OCI-LY7 (cell line): Measurements from ENCODE around the gene NPM1. TPM values are rescaled to one million over a fixed set of nuclear protein-coding genes. Genes with fewer than 3 reads are reported as not detected.
A peak's percentile ranks its signal among the peaks of the same experiment; 100 is the strongest.

ENCODE experiments used
- BruUV-seq: library from RNA; stranded (reverse); fragments of 400-500 nt; replicated peaks from 2 replicates; lab custom pipeline; 2021; lab: Mats Ljungman, UMichigan
- CTCF ChIA-PET: fragments of 300-600 bp; sonication (Branson Sonifier 250); formaldehyde crosslinking; loops from one replicate; lab custom pipeline; 2022; ENCODE audit warnings: antibody characterized with exemption; ENCODE audit not compliant: unreplicated experiment; lab: Charles Lee
- POLR2A ChIA-PET: fragments of 300-600 bp; sonication (Branson Sonifier 250); formaldehyde crosslinking; loops from one replicate; lab custom pipeline; 2022; ENCODE audit warnings: antibody characterized with exemption; lab: Charles Lee
- DNase-seq: peaks from one replicate; pipeline ENCODE4 v3.0.0-alpha.2; 2015; ENCODE audit warnings: low spot score
- H2AFZ ChIP-seq: fragments of 200-600 bp; sonication (generic), shearing (Covaris generic); 2 replicates; pipeline ENCODE4 v1.6.1; 2014; ENCODE audit warnings: mild to moderate bottlenecking, antibody characterized with exemption, low read length, moderate library complexity
- H3K27ac ChIP-seq: fragments of 200-600 bp; sonication (generic); 2 replicates; pipeline ENCODE4 v1.5.1; 2014; ENCODE audit warnings: mixed run types, low read depth, mild to moderate bottlenecking, moderate library complexity, low read length, inconsistent platforms; ENCODE audit not compliant: poor library complexity, severe bottlenecking
- H3K36me3 ChIP-seq: fragments of 200-600 bp; sonication (generic); 2 replicates; pipeline ENCODE4 v1.6.1; 2014; ENCODE audit warnings: mild to moderate bottlenecking, antibody characterized with exemption, low read length, moderate library complexity, mixed read lengths; ENCODE audit not compliant: insufficient read depth
- H3K4me1 ChIP-seq: fragments of 200-600 bp; sonication (generic); 2 replicates; pipeline ENCODE4 v1.5.1; 2014; ENCODE audit warnings: mild to moderate bottlenecking, low read length; ENCODE audit not compliant: insufficient read depth, poor library complexity, severe bottlenecking
- H3K4me2 ChIP-seq: fragments of 200-600 bp; sonication (generic); 2 replicates; pipeline ENCODE4 v1.6.1; 2014; ENCODE audit warnings: mild to moderate bottlenecking, low read length
- H3K4me3 ChIP-seq: fragments of 200-600 bp; sonication (generic); 2 replicates; pipeline ENCODE4 v1.5.1; 2014; ENCODE audit warnings: mild to moderate bottlenecking, low read depth, low read length; ENCODE audit not compliant: poor library complexity, severe bottlenecking
- H3K79me2 ChIP-seq: fragments of 200-600 bp; sonication (generic); 2 replicates; pipeline ENCODE4 v1.6.1; 2016; ENCODE audit warnings: low read depth, mild to moderate bottlenecking, low read length, moderate library complexity, mixed read lengths; ENCODE audit not compliant: insufficient read depth
- H3K9me2 ChIP-seq: fragments of 200-600 bp; sonication (generic); 2 replicates; pipeline ENCODE4 v1.6.1; 2016; ENCODE audit warnings: mild to moderate bottlenecking, low read length, mixed read lengths; ENCODE audit not compliant: insufficient read depth
- H3K9me3 ChIP-seq: fragments of 200-600 bp; sonication (generic); 2 replicates; pipeline ENCODE4 v1.6.1; 2014; ENCODE audit warnings: mild to moderate bottlenecking, mixed run types, low read length, mixed read lengths
- H4K20me1 ChIP-seq: fragments of 200-600 bp; sonication (generic); 2 replicates; pipeline ENCODE4 v1.6.1; 2014; ENCODE audit warnings: mild to moderate bottlenecking, antibody characterized with exemption, low read length, moderate library complexity, mixed read lengths; ENCODE audit not compliant: insufficient read depth
- CTCF ChIP-seq: fragments of 200-600 bp; sonication (generic); conservative IDR thresholded peaks from 2 replicates; pipeline ENCODE4 v1.5.1; 2014; ENCODE audit warnings: mild to moderate bottlenecking, antibody characterized with exemption, low read length, moderate library complexity, mixed read lengths
- EZH2phosphoT487 ChIP-seq: fragments of 200-600 bp; sonication (generic); IDR thresholded peaks from 2 replicates; pipeline ENCODE4 v1.6.1; 2018; ENCODE audit warnings: low read depth, borderline replicate concordance, mild to moderate bottlenecking, mixed run types, antibody characterized with exemption, low read length, moderate library complexity, mixed read lengths
- intact Hi-C: fragments of 100-400 bp; cut with micrococcal nuclease; formaldehyde crosslinking; loops from one replicate; pipeline ENCODE4 v1.10.0; 2022; ENCODE audit not compliant: unreplicated experiment
- total RNA-seq, 2 experiments: library from RNA; depleted of rRNA in 1 of 2; stranded (reverse); fragments of >200 nt in 1 of 2; shearing (Covaris generic) in 1 of 2; gene quantifications; 2 replicates each; pipeline ENCODE4 v1.2.3, GENCODE V29; 2014 to 2022

The NPM1 gene
- total RNA-seq, 2 experiments from 2014 or later = 1,091 to 2,027 TPM

- POLR2A ChIA-PET = interaction anchor here (0.6 to 1.3 kb wide), 2 partner anchors 10 to 48 kb away, joined by 3 to 4 read pairs; no protein-coding TSS in a partner anchor
- Histone ChIP-seq H3K4me2 (no peak overlapping the region), H3K9me3 (no peaks in the 10 kb centered on the region), H3K36me3 (no peaks in the 10 kb centered on the region), H4K20me1 (no peaks in the 10 kb centered on the region), H3K79me2 (no peaks in the 10 kb centered on the region), H3K27ac (no peak overlapping the region), H3K9me2 (no peaks in the 10 kb centered on the region), H3K4me3 (no peak overlapping the region), H3K4me1 (no peaks in the 10 kb centered on the region), H2AFZ (no peak overlapping the region)
- no peak for DNase-seq
- CTCF ChIA-PET = no interaction called here
- BruUV-seq = no TSS peak
- intact Hi-C loops = no loop called here
- TF ChIP-seq CTCF = no peak
- TF ChIP-seq EZH2phosphoT487 = no peak
These were observed 47.2 kb upstream of the NPM1 start for GRCh38 chr5:171340491-171340890.

GRCh38 chr5:171342362-171343111 lies 45.1 kb upstream of the NPM1 start:
- H3K4me1 ChIP-seq = no peaks in the 10 kb centered on the region
- POLR2A ChIA-PET = interaction anchor here (0.6 to 1.2 kb wide), 2 partner anchors 10 to 1078 kb away, joined by 3 to 8 read pairs; no protein-coding TSS in a partner anchor
- H3K4me2 ChIP-seq = no peak overlapping the region
- H4K20me1 ChIP-seq = no peaks in the 10 kb centered on the region
- intact Hi-C loops = loop anchor here (2.0 kb wide), 1 partner anchor 598 kb away; no protein-coding TSS in a partner anchor
- H3K9me3 ChIP-seq = no peaks in the 10 kb centered on the region
- TF ChIP-seq CTCF (peak; percentile 84), EZH2phosphoT487 (no peak)
- CTCF ChIA-PET = interaction anchor here (0.6 kb wide), 1 partner anchor 592 kb away, joined by 4 read pairs; no protein-coding TSS in a partner anchor
- no peaks in the 10 kb centered on the region for H3K79me2 ChIP-seq
- no TSS peak for BruUV-seq
- H2AFZ ChIP-seq = no peak overlapping the region
- no peaks in the 10 kb centered on the region for H3K36me3 ChIP-seq
- no peak overlapping the region for H3K27ac ChIP-seq
- H3K4me3 ChIP-seq = no peak overlapping the region
- peak; percentile 50 for DNase-seq
- H3K9me2 ChIP-seq = no peaks in the 10 kb centered on the region

DNA sequence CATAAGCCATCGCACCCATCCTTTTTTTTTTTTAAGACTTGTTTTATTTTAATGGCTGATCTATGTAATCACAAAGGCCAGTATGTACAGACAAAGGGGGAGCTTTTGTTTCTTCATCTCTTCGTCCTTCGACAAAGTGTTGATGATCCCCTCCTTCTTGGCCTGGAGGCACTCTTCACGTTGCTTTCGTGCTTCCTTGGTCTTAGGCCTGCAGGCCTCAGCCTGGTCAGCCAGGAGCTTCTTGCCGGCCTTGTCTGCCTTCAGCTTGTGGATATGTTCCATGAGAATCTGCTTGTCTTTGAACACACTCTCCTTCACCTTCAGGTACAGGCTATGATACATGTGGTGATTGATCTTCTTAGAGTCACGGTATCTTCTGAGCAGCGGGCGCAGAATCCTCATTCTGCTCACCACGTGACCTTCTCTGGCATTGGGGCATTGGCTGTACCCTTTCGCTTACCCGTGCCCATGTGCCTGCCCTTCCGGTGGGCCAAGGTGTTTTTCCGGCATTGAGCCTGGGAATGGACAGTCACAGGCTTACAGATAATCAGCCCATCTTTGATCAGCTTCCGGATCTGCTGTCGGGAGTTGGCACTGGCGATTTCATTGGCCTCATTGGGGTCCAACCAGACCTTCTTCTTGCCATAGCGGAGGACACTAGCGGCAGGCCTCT lies 42.6 kb upstream of the NPM1 start:
- CTCF ChIA-PET = no interaction called here
- POLR2A ChIA-PET = no interaction called here
- Histone ChIP-seq H2AFZ (no peak overlapping the region), H3K9me2 (no peaks in the 10 kb centered on the region), H3K4me1 (no peaks in the 10 kb centered on the region), H3K27ac (no peak overlapping the region), H3K79me2 (no peaks in the 10 kb centered on the region), H3K9me3 (no peaks in the 10 kb centered on the region), H3K36me3 (no peaks in the 10 kb centered on the region), H3K4me3 (no peak overlapping the region), H3K4me2 (no peak overlapping the region), H4K20me1 (no peaks in the 10 kb centered on the region)
- intact Hi-C loops = no loop called here
- no TSS peak for BruUV-seq
- no peak for DNase-seq
- no peak for TF ChIP-seq CTCF
- TF ChIP-seq EZH2phosphoT487 = no peak
